ENCODE data around the gene CAMK2B.

CAMK2B gene

GRCh38 chr7:44311561-44312495 lies 13.6 kb downstream of the CAMK2B start:
- no peaks in the 10 kb centered on the region for H3K36me3 ChIP-seq (ENCODE audit: insufficient read depth)
- H4K20me1 ChIP-seq (ENCODE audit: insufficient read depth): no peaks in the 10 kb centered on the region
- no peak overlapping the region for H2AFZ ChIP-seq (ENCODE audit: low read depth)
- H3K9ac ChIP-seq: no peak overlapping the region
- no peaks in the 10 kb centered on the region for H3K79me2 ChIP-seq (ENCODE audit: insufficient read depth, low read depth)
- TF ChIP-seq CTCF (conservative IDR thresholded peaks at IDR 0.05; ENCODE audit: low read depth, low read length): no peak
- no peak overlapping the region for H3K27ac ChIP-seq
- no peak overlapping the region for H3K4me3 ChIP-seq (IDR thresholded peaks at IDR 0.05; ENCODE audit: insufficient read depth, low read depth, low read length)
- no peaks in the 10 kb centered on the region for H3K27me3 ChIP-seq (ENCODE audit: insufficient read depth, low read depth)
- no peaks in the 10 kb centered on the region for H3K4me1 ChIP-seq (ENCODE audit: low read depth, poor library complexity, severe bottlenecking)
- H3K4me2 ChIP-seq: no peak overlapping the region

- H3K79me2 ChIP-seq (ENCODE audit: insufficient read depth, low read depth): no peaks in the 10 kb centered on the region
- no peak overlapping the region for H3K4me2 ChIP-seq
- H3K36me3 ChIP-seq (ENCODE audit: insufficient read depth): no peaks in the 10 kb centered on the region
- H3K9ac ChIP-seq: no peak overlapping the region
- H4K20me1 ChIP-seq (ENCODE audit: insufficient read depth): no peaks in the 10 kb centered on the region
- no peaks in the 10 kb centered on the region for H3K4me1 ChIP-seq (ENCODE audit: low read depth, poor library complexity, severe bottlenecking)
- TF ChIP-seq CTCF (conservative IDR thresholded peaks at IDR 0.05; ENCODE audit: low read depth, low read length): no peak
- no peaks in the 10 kb centered on the region for H3K27me3 ChIP-seq (ENCODE audit: insufficient read depth, low read depth)
- no peak overlapping the region for H2AFZ ChIP-seq (ENCODE audit: low read depth)
- no peak overlapping the region for H3K27ac ChIP-seq
- H3K4me3 ChIP-seq (IDR thresholded peaks at IDR 0.05; ENCODE audit: insufficient read depth, low read depth, low read length): no peak overlapping the region
These were observed 15.1 kb downstream of the CAMK2B start for GRCh38 chr7:44310221-44310848.

GRCh38 chr7:44309271-44310091 lies 15.9 kb downstream of the CAMK2B start:
- H2AFZ ChIP-seq (ENCODE audit: low read depth): no peak overlapping the region
- no peak overlapping the region for H3K4me3 ChIP-seq (IDR thresholded peaks at IDR 0.05; ENCODE audit: insufficient read depth, low read depth, low read length)
- no peak overlapping the region for H3K27ac ChIP-seq
- no peaks in the 10 kb centered on the region for H3K79me2 ChIP-seq (ENCODE audit: insufficient read depth, low read depth)
- H3K9ac ChIP-seq: no peak overlapping the region
- no peaks in the 10 kb centered on the region for H3K4me1 ChIP-seq (ENCODE audit: low read depth, poor library complexity, severe bottlenecking)
- H3K4me2 ChIP-seq: no peak overlapping the region
- no peaks in the 10 kb centered on the region for H3K27me3 ChIP-seq (ENCODE audit: insufficient read depth, low read depth)
- no peaks in the 10 kb centered on the region for H3K36me3 ChIP-seq (ENCODE audit: insufficient read depth)
- no peak for TF ChIP-seq CTCF (conservative IDR thresholded peaks at IDR 0.05; ENCODE audit: low read depth, low read length)
- H4K20me1 ChIP-seq (ENCODE audit: insufficient read depth): no peaks in the 10 kb centered on the region

- Histone ChIP-seq H4K20me1 (ENCODE audit: insufficient read depth) (no peaks in the 10 kb centered on the region), H3K27me3 (ENCODE audit: insufficient read depth, low read depth) (no peaks in the 10 kb centered on the region), H3K4me2 (no peak overlapping the region), H3K79me2 (ENCODE audit: insufficient read depth, low read depth) (no peaks in the 10 kb centered on the region), H3K9ac (no peak overlapping the region), H3K4me3 (IDR thresholded peaks at IDR 0.05; ENCODE audit: insufficient read depth, low read depth, low read length) (no peak overlapping the region), H3K4me1 (ENCODE audit: low read depth, poor library complexity, severe bottlenecking) (no peaks in the 10 kb centered on the region), H2AFZ (ENCODE audit: low read depth) (no peak overlapping the region), H3K27ac (no peak overlapping the region), H3K36me3 (ENCODE audit: insufficient read depth) (no peaks in the 10 kb centered on the region)
- no peak for TF ChIP-seq CTCF (conservative IDR thresholded peaks at IDR 0.05; ENCODE audit: low read depth, low read length)
These were observed 16.7 kb downstream of the CAMK2B start for GRCh38 chr7:44308596-44309270.
